Astrocyte of the spinal cord (primary cell): ENCODE measurements around the gene RTL10.

ENCODE experiments used
- DNase-seq: peaks from one replicate; pipeline ENCODE4 v3.0.0; 2011; ENCODE audit warnings: low read depth, low spot score
- H3K4me3 ChIP-seq: 2 replicates; pipeline ENCODE4 v1.5.1; 2011; ENCODE audit warnings: low read depth, mild to moderate bottlenecking, low read length, moderate library complexity
- CTCF ChIP-seq: IDR thresholded peaks from 2 replicates; pipeline ENCODE4 v1.5.1; 2012; ENCODE audit warnings: low read depth, mild to moderate bottlenecking, low read length, inconsistent platforms
- in situ Hi-C: cut with HindIII; loops from 2 replicates; pipeline ENCODE4 v1.10.0; 2017; ENCODE audit warnings: low sequenced_read_pairs

Gene RTL10

GRCh38 chr22:19900707-19901436 lies 46.2 kb upstream of the RTL10 start:
- no peak for DNase-seq
- no peak for TF ChIP-seq CTCF
- H3K4me3 ChIP-seq = no peak overlapping the region
- in situ Hi-C loops = no loop called here

- DNase-seq = no peak
- in situ Hi-C loops = no loop called here
- H3K4me3 ChIP-seq = no peak overlapping the region
- no peak for TF ChIP-seq CTCF
These were observed 44.3 kb upstream of the RTL10 start for GRCh38 chr22:19898831-19899567.

- no peak overlapping the region for H3K4me3 ChIP-seq
- TF ChIP-seq CTCF = no peak
- DNase-seq = no peak
- in situ Hi-C loops = no loop called here
These were observed 43.5 kb upstream of the RTL10 start for GRCh38 chr22:19898145-19898544.

- H3K4me3 ChIP-seq = no peak overlapping the region
- DNase-seq = no peak
- no peak for TF ChIP-seq CTCF
- in situ Hi-C loops = no loop called here
These were observed 43.1 kb upstream of the RTL10 start for GRCh38 chr22:19897726-19898125.

GRCh38 chr22:19896665-19897355 lies 42.1 kb upstream of the RTL10 start:
- no peak for TF ChIP-seq CTCF
- DNase-seq = no peak
- H3K4me3 ChIP-seq = no peak overlapping the region
- in situ Hi-C loops = no loop called here

- no peak for DNase-seq
- no peak for TF ChIP-seq CTCF
- in situ Hi-C loops = no loop called here
- H3K4me3 ChIP-seq = no peak overlapping the region
These were observed 40.6 kb upstream of the RTL10 start for GRCh38 chr22:19895160-19895849.
